Measurements from ENCODE around the gene MED9.

- TF ChIP-seq CTCF (IDR thresholded peaks at IDR 0.05; ENCODE audit: low read length) (no peak), EZH2 (optimal IDR thresholded peaks at IDR 0.05; ENCODE audit: low read depth, low read length) (no peak)
These were observed 41.5 kb upstream of the MED9 start for GRCh38 chr17:17435323-17435722.
